ENCODE measurements around the gene ELMO1. TPM values are rescaled to one million over a fixed set of nuclear protein-coding genes. Genes with fewer than 3 reads are reported as not detected.

Gene ELMO1
- total and polyA plus RNA-seq, 4 donors: 10.1 to 183 (median 34.4) TPM

DNA sequence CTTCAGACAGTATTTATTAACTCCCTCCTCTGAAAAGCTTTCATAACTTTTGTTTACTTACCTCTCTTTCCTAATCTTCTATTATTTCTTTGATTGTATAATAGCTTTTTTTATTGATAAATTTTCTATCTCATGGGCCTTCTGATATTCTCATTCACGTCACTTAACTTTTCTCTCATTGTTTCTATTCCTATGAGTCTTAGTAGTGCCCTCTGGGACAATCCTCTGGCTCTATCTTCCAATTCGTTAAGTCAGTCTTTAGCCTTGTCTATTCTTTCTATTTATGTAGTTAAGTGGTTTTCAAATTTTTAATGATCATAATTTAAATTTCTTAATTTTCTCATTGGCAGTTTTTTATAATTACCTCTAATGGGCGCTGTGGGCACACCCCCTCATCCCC is 6.4 kb upstream of the ELMO1 start:
- no peak for DNase-seq
- TF ChIP-seq CTCF (IDR thresholded peaks at IDR 0.05; ENCODE audit: control extremely low read depth, extremely low read depth): no peak
- 94 to 98% methylated on average over 3 of the region's 3 CpGs for WGBS, 2 donors
- Histone ChIP-seq H3K27ac (ENCODE audit: low read depth in 1 of 2, low read length in 1 of 2) (no peak overlapping the region), H3K27me3 (ENCODE audit: control insufficient read depth in 3 of 3, insufficient read depth in 3 of 3, low read length in 2 of 3) (no peaks in the 10 kb centered on the region), H3K9ac (ENCODE audit: insufficient read depth in 1 of 2, low read length in 2 of 2) (no peak overlapping the region), H3K4me1 (ENCODE audit: control insufficient read depth in 5 of 5, insufficient read depth in 5 of 5, low read length in 5 of 5) (peaks cover 0 to 6% (median 0%) of the 10 kb centered on the region in 5 donors), H3K36me3 (ENCODE audit: control insufficient read depth in 4 of 4, insufficient read depth in 4 of 4, low read length in 4 of 4) (no peaks in the 10 kb centered on the region), H3K4me3 (no peak overlapping the region), H3K9me3 (ENCODE audit: control insufficient read depth in 4 of 4, insufficient read depth in 3 of 4, low read length in 3 of 4) (peaks cover 0 to 4% (median 1%) of the 10 kb centered on the region in 4 donors)
- no peak for ATAC-seq (ENCODE audit: insufficient read depth, low FRiP score)

DNA sequence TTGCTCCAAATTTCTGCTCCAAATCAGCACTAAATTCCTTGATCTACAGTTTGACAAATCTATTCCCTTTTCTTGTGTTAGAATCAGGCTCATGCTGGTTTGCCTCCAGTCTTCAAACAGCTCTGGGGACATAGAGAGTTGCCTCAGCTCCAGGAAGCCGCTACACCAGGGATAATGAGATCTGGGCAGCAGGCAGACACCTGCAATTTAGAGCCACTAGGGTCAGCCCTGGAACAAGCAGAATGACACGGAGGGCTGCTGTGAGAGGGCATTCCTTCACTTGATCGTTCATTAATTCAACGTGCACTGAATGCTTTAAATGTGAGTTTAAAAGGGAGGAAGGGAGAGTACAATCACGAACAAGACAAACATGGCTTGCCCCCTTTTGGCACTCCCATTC is 3.7 kb upstream of the ELMO1 start:
- DNase-seq: no peak
- Histone ChIP-seq H3K4me3 (no peak overlapping the region), H3K27me3 (ENCODE audit: control insufficient read depth in 3 of 3, insufficient read depth in 3 of 3, low read length in 2 of 3) (peaks cover 0 to 7% (median 0%) of the 10 kb centered on the region in 3 donors), H3K36me3 (ENCODE audit: control insufficient read depth in 4 of 4, insufficient read depth in 4 of 4, low read length in 4 of 4) (no peaks in the 10 kb centered on the region), H3K9ac (ENCODE audit: insufficient read depth in 1 of 2, low read length in 2 of 2) (no peak overlapping the region), H3K27ac (ENCODE audit: low read depth in 1 of 2, low read length in 1 of 2) (no peak overlapping the region), H3K4me1 (ENCODE audit: control insufficient read depth in 5 of 5, insufficient read depth in 5 of 5, low read length in 5 of 5) (peaks cover 0 to 10% (median 3%) of the 10 kb centered on the region in 5 donors), H3K9me3 (ENCODE audit: control insufficient read depth in 4 of 4, insufficient read depth in 3 of 4, low read length in 3 of 4) (peaks cover 0 to 4% (median 1%) of the 10 kb centered on the region in 4 donors)
- 77 to 86% methylated on average over 5 of the region's 5 CpGs for WGBS, 2 donors
- no peak for ATAC-seq (ENCODE audit: insufficient read depth, low FRiP score)
- TF ChIP-seq CTCF (IDR thresholded peaks at IDR 0.05; ENCODE audit: control extremely low read depth, extremely low read depth): no peak

DNA sequence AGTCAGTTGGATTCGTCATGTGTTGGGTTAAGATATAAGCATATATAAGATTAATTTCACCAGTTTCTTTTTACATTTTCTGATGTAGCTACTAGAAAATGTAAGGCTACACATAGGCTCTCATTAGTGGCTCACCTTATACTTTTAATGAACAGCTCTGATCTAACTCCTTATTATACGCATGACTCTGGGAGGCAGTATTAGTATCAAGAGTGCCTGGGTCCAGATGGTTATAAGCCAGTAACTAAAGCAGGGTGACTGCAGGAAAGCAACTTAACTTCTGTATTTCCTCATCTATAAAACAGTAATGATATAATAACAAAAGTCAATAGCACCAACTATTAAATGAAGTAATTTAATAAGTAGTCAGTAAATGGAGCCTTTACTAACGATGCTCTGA is 1.4 kb upstream of the ELMO1 start:
- peaks cover 0 to 4% (median 0%) of the 10 kb centered on the region in 4 donors for H3K36me3 ChIP-seq (ENCODE audit: control insufficient read depth in 4 of 4, insufficient read depth in 4 of 4, low read length in 4 of 4)
- DNase-seq (no peak), ATAC-seq (ENCODE audit: insufficient read depth, low FRiP score) (no peak)
- H3K4me1 ChIP-seq (ENCODE audit: control insufficient read depth in 5 of 5, insufficient read depth in 5 of 5, low read length in 5 of 5): peaks cover 0 to 26% (median 5%) of the 10 kb centered on the region in 5 donors
- no peak overlapping the region for H3K4me3 ChIP-seq
- no peak overlapping the region for H3K27ac ChIP-seq (ENCODE audit: low read depth in 1 of 2, low read length in 1 of 2)
- TF ChIP-seq CTCF (IDR thresholded peaks at IDR 0.05; ENCODE audit: control extremely low read depth, extremely low read depth): no peak
- WGBS, 2 donors: 89% methylated on average over 3 of the region's 3 CpGs
- peaks cover 0 to 2% (median 0%) of the 10 kb centered on the region in 4 donors for H3K9me3 ChIP-seq (ENCODE audit: control insufficient read depth in 4 of 4, insufficient read depth in 3 of 4, low read length in 3 of 4)
- peaks cover 0 to 7% (median 0%) of the 10 kb centered on the region in 3 donors for H3K27me3 ChIP-seq (ENCODE audit: control insufficient read depth in 3 of 3, insufficient read depth in 3 of 3, low read length in 2 of 3)
- no peak overlapping the region for H3K9ac ChIP-seq (ENCODE audit: insufficient read depth in 1 of 2, low read length in 2 of 2)

DNA sequence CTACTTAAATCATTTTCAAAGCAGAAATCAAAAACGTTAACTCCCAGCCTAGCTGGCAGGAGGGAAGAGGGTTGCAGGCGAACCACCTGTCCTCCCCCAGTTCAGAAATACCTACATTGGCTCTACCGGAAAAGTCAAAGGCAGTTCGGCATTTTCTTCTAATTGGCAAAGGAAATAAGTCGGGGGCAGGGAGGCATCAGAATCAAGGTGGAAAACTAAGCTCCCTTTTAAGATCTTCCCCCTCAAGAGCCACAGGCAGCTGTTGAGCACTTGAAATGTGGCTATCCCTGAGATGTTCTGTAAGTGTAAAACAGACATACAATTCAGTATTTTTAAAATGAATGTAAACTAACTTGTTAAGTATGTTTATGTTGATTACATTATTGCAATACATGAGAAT is 957 bp upstream of the ELMO1 start:
- no peak for TF ChIP-seq CTCF (IDR thresholded peaks at IDR 0.05; ENCODE audit: control extremely low read depth, extremely low read depth)
- H3K4me3 ChIP-seq: no peak overlapping the region
- peaks cover 0 to 4% (median 0%) of the 10 kb centered on the region in 4 donors for H3K36me3 ChIP-seq (ENCODE audit: control insufficient read depth in 4 of 4, insufficient read depth in 4 of 4, low read length in 4 of 4)
- DNase-seq: no peak
- no peak overlapping the region for H3K27ac ChIP-seq (ENCODE audit: low read depth in 1 of 2, low read length in 1 of 2)
- ATAC-seq (ENCODE audit: insufficient read depth, low FRiP score): no peak
- peaks cover 0 to 26% (median 5%) of the 10 kb centered on the region in 5 donors for H3K4me1 ChIP-seq (ENCODE audit: control insufficient read depth in 5 of 5, insufficient read depth in 5 of 5, low read length in 5 of 5)
- WGBS, 2 donors: 12 to 15% methylated on average over 5 of the region's 5 CpGs
- peak overlapping the region in 1 of 2 donors; percentile 50 for H3K9ac ChIP-seq (ENCODE audit: insufficient read depth in 1 of 2, low read length in 2 of 2)
- peaks cover 0 to 2% (median 0%) of the 10 kb centered on the region in 4 donors for H3K9me3 ChIP-seq (ENCODE audit: control insufficient read depth in 4 of 4, insufficient read depth in 3 of 4, low read length in 3 of 4)
- peaks cover 0 to 7% (median 0%) of the 10 kb centered on the region in 3 donors for H3K27me3 ChIP-seq (ENCODE audit: control insufficient read depth in 3 of 3, insufficient read depth in 3 of 3, low read length in 2 of 3)

Data from lung (tissue), 12 donors.